Mesendoderm (in vitro differentiated cells): Measurements from ENCODE around the gene FRMD4B.

ENCODE experiments used
- DNase-seq: peaks from one replicate; pipeline ENCODE4 v3.0.0; 2013
- H2AK5ac ChIP-seq: 2 replicates; pipeline ENCODE4 v1.6.1; 2013; ENCODE audit warnings: low read length, inconsistent platforms
- H2BK120ac ChIP-seq: 2 replicates; pipeline ENCODE4 v1.6.1; 2013; ENCODE audit warnings: low read depth, mild to moderate bottlenecking, low read length, moderate library complexity, mixed read lengths
- H2BK15ac ChIP-seq: replicated peaks from 2 replicates; pipeline ENCODE4 v1.6.1; 2013; ENCODE audit warnings: low read depth, mild to moderate bottlenecking, moderate library complexity
- H2BK5ac ChIP-seq: 2 replicates; pipeline ENCODE4 v1.6.1; 2013; ENCODE audit warnings: low read length, inconsistent platforms
- H3K18ac ChIP-seq: 2 replicates; pipeline ENCODE4 v1.6.1; 2013; ENCODE audit warnings: mild to moderate bottlenecking, low read length, mixed read lengths
- H3K23ac ChIP-seq: one replicate; pipeline ENCODE4 v1.6.1; 2013; ENCODE audit warnings: low read length
- H3K27ac ChIP-seq: 2 replicates; pipeline ENCODE4 v1.5.1; 2013; ENCODE audit warnings: low read depth, mild to moderate bottlenecking, inconsistent platforms, low read length, moderate library complexity
- H3K27me3 ChIP-seq: 2 replicates; pipeline ENCODE4 v1.6.1; 2013; ENCODE audit warnings: low read length, control low read depth, mild to moderate bottlenecking, inconsistent platforms; ENCODE audit not compliant: insufficient read depth, poor library complexity
- H3K36me3 ChIP-seq: 2 replicates; pipeline ENCODE4 v1.6.1; 2013; ENCODE audit warnings: low read length, inconsistent platforms; ENCODE audit not compliant: control insufficient read depth, insufficient read depth
- H3K4ac ChIP-seq: one replicate; pipeline ENCODE4 v1.6.1; 2013; ENCODE audit warnings: low read depth, mild to moderate bottlenecking, low read length, moderate library complexity
- H3K4me1 ChIP-seq: 2 replicates; pipeline ENCODE4 v1.6.1; 2013; ENCODE audit warnings: low read depth, low read length, inconsistent platforms; ENCODE audit not compliant: control insufficient read depth
- H3K4me2 ChIP-seq: 2 replicates; pipeline ENCODE4 v1.6.1; 2013; ENCODE audit warnings: low read length
- H3K4me3 ChIP-seq: 2 replicates; pipeline ENCODE4 v1.5.1; 2013; ENCODE audit warnings: mild to moderate bottlenecking, low read length
- H3K56ac ChIP-seq: one replicate; pipeline ENCODE4 v1.6.1; 2013; ENCODE audit warnings: low read length
- H3K79me1 ChIP-seq: 2 replicates; pipeline ENCODE4 v1.6.1; 2013; ENCODE audit warnings: low read length, inconsistent platforms
- H3K79me2 ChIP-seq: 2 replicates; pipeline ENCODE4 v1.6.1; 2013; ENCODE audit warnings: mild to moderate bottlenecking, low read length; ENCODE audit not compliant: control insufficient read depth, insufficient read depth
- H3K9ac ChIP-seq: 2 replicates; pipeline ENCODE4 v1.6.1; 2013; ENCODE audit warnings: low read length, inconsistent platforms
- H4K5ac ChIP-seq: one replicate; pipeline ENCODE4 v1.6.1; 2013; ENCODE audit warnings: low read length
- H4K8ac ChIP-seq: one replicate; pipeline ENCODE4 v1.6.1; 2013; ENCODE audit warnings: low read depth, mild to moderate bottlenecking, control low read depth, low read length, moderate library complexity
- WGBS: extraction: QIAGEN DNeasy Blood & Tissue Kit; methylation state at CpG from one replicate; pipeline ENCODE4 v1.1.7; 2013; ENCODE audit warnings: low lambda C conversion rate, missing lambda C conversion rate; ENCODE audit not compliant: insufficient coverage; ENCODE audit errors: extremely low coverage; 5-methylcytosine and 5-hydroxymethylcytosine counted together

FRMD4B gene

DNA sequence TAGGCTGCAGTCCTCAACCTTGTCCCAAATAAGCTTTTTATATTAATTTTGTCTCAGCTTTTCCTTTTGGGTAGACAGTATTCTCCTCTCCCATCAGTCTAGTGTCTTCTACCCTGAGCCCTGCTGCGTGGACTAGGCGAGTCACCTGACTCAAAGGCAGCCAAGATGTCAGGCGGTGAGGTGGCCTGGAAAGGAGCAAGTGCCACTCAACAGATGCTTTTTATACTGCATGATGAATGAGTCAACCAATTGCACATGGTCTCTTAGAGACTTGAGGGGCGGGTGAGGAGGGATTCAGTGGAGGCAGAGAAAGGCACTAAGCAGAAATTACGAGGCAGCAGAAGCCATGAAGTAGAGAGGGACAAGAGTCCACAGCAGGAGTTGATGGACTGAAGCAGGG, 95.9 kb downstream of the FRMD4B start:
- DNase-seq, result no peak
- Histone ChIP-seq H3K36me3 (no peaks in the 10 kb centered on the region), H3K27me3 (no peaks in the 10 kb centered on the region), H3K79me1 (no peaks in the 10 kb centered on the region), H3K27ac (no peak overlapping the region), H3K18ac (peak overlapping the region; percentile 64), H2BK5ac (peak overlapping the region; percentile 28), H2BK15ac (peak overlapping the region; percentile 1), H4K8ac (no peak overlapping the region), H3K4me1 (peaks cover 19% of the 10 kb centered on the region), H3K4me3 (no peak overlapping the region), H3K56ac (peak overlapping the region; percentile 35), H3K9ac (no peak overlapping the region), H3K79me2 (no peaks in the 10 kb centered on the region), H3K4me2 (no peak overlapping the region), H4K5ac (no peak overlapping the region), H3K23ac (no peak overlapping the region), H2BK120ac (peak overlapping the region; percentile 76), H3K4ac (peak overlapping the region; percentile 64), H2AK5ac (peak overlapping the region; percentile 41)
- no CpG with 5 or more reads among the region's 5 CpGs for WGBS

DNA sequence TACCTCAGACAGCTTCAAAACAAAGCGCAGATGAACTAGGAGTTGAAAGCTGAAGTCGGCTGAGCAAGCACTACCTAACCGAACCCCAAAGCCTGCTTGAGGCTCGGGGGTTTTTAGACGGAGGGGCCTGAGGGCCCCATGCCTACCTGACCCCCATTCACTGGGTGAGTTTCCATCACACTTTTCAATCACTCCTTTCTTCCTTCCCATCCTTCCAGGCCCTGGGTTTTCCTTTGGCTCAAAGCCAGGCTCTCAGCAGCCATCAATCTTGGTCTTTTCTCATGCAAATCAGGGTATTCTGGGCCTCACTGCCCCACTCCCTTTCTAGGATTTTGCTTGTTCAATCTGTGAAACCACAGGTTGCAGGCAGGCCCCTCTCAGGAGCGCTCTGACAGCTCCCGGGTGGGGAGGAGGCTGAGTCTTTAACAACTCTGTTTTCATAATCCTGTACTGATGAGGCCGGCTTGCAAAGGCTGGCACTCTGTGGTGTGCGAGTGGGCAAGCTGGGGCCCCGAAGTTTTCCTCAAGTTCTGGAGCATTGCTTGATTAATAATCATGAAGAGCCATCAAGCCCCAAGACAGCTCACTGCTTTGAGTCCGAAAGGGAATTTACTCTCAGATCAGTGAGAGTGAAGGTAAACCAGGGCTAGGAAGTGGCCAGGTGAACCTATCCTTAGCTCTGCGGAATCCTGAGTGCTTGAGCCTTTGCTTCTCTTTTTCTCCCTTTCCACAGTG, 97.6 kb downstream of the FRMD4B start:
- no peaks in the 10 kb centered on the region for H3K79me2 ChIP-seq
- no peaks in the 10 kb centered on the region for H3K79me1 ChIP-seq
- no peaks in the 10 kb centered on the region for H3K36me3 ChIP-seq
- no peak overlapping the region for H3K56ac ChIP-seq
- H4K5ac ChIP-seq, result no peak overlapping the region
- H3K4me1 ChIP-seq, result peaks cover 19% of the 10 kb centered on the region
- H2BK5ac ChIP-seq, result no peak overlapping the region
- H2AK5ac ChIP-seq, result no peak overlapping the region
- DNase-seq, result peak; percentile 92
- peak overlapping the region; percentile 34 for H3K27ac ChIP-seq
- no peak overlapping the region for H4K8ac ChIP-seq
- H3K4me2 ChIP-seq, result no peak overlapping the region
- peak overlapping the region; percentile 76 for H2BK120ac ChIP-seq
- H3K23ac ChIP-seq, result no peak overlapping the region
- WGBS, result no CpG with 5 or more reads among the region's 12 CpGs
- peak overlapping the region; percentile 89 for H2BK15ac ChIP-seq
- no peak overlapping the region for H3K4me3 ChIP-seq
- H3K27me3 ChIP-seq, result no peaks in the 10 kb centered on the region
- no peak overlapping the region for H3K9ac ChIP-seq
- H3K4ac ChIP-seq, result no peak overlapping the region
- peak overlapping the region; percentile 76 for H3K18ac ChIP-seq

GRCh38 chr3:69283913-69284611, 101.8 kb downstream of the FRMD4B start:
- no peaks in the 10 kb centered on the region for H3K36me3 ChIP-seq
- no peak overlapping the region for H3K4me2 ChIP-seq
- no peak overlapping the region for H2BK5ac ChIP-seq
- peak overlapping the region; percentile 92 for H2BK15ac ChIP-seq
- no peaks in the 10 kb centered on the region for H3K79me2 ChIP-seq
- H3K4ac ChIP-seq, result no peak overlapping the region
- H4K5ac ChIP-seq, result no peak overlapping the region
- H3K4me1 ChIP-seq, result no peaks in the 10 kb centered on the region
- no peak overlapping the region for H3K23ac ChIP-seq
- H3K4me3 ChIP-seq, result no peak overlapping the region
- no peak overlapping the region for H3K27ac ChIP-seq
- no peak overlapping the region for H2AK5ac ChIP-seq
- H3K79me1 ChIP-seq, result no peaks in the 10 kb centered on the region
- H3K56ac ChIP-seq, result no peak overlapping the region
- H2BK120ac ChIP-seq, result no peak overlapping the region
- WGBS, result no CpG with 5 or more reads among the region's 4 CpGs
- no peak for DNase-seq
- H3K9ac ChIP-seq, result no peak overlapping the region
- H3K18ac ChIP-seq, result no peak overlapping the region
- H4K8ac ChIP-seq, result no peak overlapping the region
- H3K27me3 ChIP-seq, result no peaks in the 10 kb centered on the region

DNA sequence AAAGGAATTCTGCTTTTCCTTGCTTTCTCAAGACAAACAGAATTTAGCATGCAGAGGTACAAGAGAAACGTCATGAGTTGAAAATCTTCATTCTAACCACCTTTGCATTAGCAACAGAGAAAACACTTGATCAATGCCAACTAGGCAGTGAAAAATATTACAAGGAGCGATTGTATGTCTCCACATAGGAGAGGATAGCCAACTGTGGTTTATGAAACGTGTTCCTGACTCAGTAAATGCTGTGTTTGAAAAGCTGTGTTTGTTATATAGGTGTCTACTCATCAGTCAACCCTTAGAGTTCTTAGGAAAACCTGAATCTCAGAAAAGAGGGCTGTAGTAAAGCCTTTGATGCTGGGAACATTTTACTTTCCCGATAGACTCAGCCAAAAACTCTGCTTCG, 102.4 kb downstream of the FRMD4B start:
- no CpG with 5 or more reads among the region's 5 CpGs for WGBS
- Histone ChIP-seq H4K8ac (no peak overlapping the region), H3K27ac (no peak overlapping the region)

DNA sequence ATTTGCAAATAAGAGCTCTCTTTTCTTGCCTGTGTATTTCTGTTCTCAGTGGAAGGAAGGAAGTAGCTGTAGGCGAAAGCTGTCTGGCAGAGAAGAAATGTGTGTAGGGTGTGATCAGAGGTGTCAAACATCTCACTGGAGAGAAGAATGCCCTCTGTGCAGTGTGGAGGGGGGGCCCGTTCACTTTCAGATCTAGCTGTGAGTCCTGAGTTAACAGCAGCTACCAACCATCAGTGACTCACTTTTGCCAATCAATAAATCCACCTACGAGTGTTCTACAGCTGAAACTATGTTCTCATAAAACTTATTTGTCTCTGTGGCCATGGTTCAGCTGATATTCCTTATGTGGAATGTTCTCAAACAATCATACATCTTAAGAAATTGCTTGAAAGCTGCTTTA, 103.7 kb downstream of the FRMD4B start:
- H4K8ac ChIP-seq, result no peak overlapping the region
- no peaks in the 10 kb centered on the region for H3K4me1 ChIP-seq
- H3K36me3 ChIP-seq, result no peaks in the 10 kb centered on the region
- H3K56ac ChIP-seq, result no peak overlapping the region
- no peaks in the 10 kb centered on the region for H3K79me2 ChIP-seq
- no peak for DNase-seq
- no peaks in the 10 kb centered on the region for H3K27me3 ChIP-seq
- WGBS, result no CpG with 5 or more reads among the region's 3 CpGs
- no peak overlapping the region for H3K4me2 ChIP-seq
- H3K27ac ChIP-seq, result no peak overlapping the region
- H3K4me3 ChIP-seq, result no peak overlapping the region
- no peak overlapping the region for H2BK120ac ChIP-seq
- H3K4ac ChIP-seq, result no peak overlapping the region
- H2AK5ac ChIP-seq, result no peak overlapping the region
- H3K23ac ChIP-seq, result no peak overlapping the region
- no peak overlapping the region for H2BK5ac ChIP-seq
- no peaks in the 10 kb centered on the region for H3K79me1 ChIP-seq
- no peak overlapping the region for H2BK15ac ChIP-seq
- H4K5ac ChIP-seq, result no peak overlapping the region
- H3K9ac ChIP-seq, result no peak overlapping the region
- H3K18ac ChIP-seq, result no peak overlapping the region

More for the DNA sequence above, 102.4 kb downstream of the FRMD4B start:
- Histone ChIP-seq H3K23ac (no peak overlapping the region), H2BK15ac (no peak overlapping the region), H3K56ac (no peak overlapping the region), H3K18ac (no peak overlapping the region), H3K4me3 (no peak overlapping the region), H3K9ac (no peak overlapping the region), H3K4me1 (no peaks in the 10 kb centered on the region), H2AK5ac (no peak overlapping the region), H3K4ac (no peak overlapping the region), H2BK5ac (no peak overlapping the region), H3K27me3 (no peaks in the 10 kb centered on the region), H2BK120ac (no peak overlapping the region), H3K79me1 (no peaks in the 10 kb centered on the region), H3K79me2 (no peaks in the 10 kb centered on the region), H4K5ac (no peak overlapping the region), H3K4me2 (no peak overlapping the region), H3K36me3 (no peaks in the 10 kb centered on the region)
- no peak for DNase-seq
